Measurements from ENCODE around the gene LPAR6.

Gene LPAR6

DNA sequence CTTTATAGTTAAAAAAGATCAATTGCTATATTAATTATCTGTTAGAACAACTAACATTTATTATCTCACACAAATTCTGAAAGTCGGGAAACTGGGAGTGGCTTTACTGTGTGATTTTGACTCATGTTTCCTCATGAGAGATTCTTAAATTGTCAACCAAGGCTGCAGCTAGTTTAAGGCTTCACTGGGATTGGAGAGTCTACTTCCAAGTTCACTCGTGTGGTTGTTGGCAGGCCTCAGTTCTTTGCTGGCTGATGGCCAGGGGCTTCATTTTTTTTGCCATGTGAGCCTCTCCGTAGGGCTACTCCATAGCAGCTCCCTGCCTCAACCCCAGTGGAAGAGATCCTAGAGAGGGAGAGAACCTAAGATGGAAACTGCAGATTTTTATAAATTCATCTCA, 24.5 kb upstream of the LPAR6 start:
- Histone ChIP-seq H3K27ac (ENCODE audit: poor library complexity, severe bottlenecking) (peak overlapping the region; percentile 40), H3K4me1 (ENCODE audit: insufficient read depth, poor library complexity, severe bottlenecking) (peaks cover 18% of the 10 kb centered on the region), H3K9me3 (ENCODE audit: severe bottlenecking) (no peaks in the 10 kb centered on the region), H3K4me3 (ENCODE audit: severe bottlenecking) (no peak overlapping the region), H3K27me3 (ENCODE audit: insufficient read depth, poor library complexity, severe bottlenecking) (no peaks in the 10 kb centered on the region), H3K36me3 (ENCODE audit: low read depth) (no peaks in the 10 kb centered on the region; the same call in 1 of the 2 replicates)
- no peak for DNase-seq (ENCODE audit: low spot score)
- ATAC-seq (ENCODE audit: low read depth) = 0 out of 3 replicates have a peak, but pooled peaks have one; percentile 27
- TF ChIP-seq, protein P1, sequence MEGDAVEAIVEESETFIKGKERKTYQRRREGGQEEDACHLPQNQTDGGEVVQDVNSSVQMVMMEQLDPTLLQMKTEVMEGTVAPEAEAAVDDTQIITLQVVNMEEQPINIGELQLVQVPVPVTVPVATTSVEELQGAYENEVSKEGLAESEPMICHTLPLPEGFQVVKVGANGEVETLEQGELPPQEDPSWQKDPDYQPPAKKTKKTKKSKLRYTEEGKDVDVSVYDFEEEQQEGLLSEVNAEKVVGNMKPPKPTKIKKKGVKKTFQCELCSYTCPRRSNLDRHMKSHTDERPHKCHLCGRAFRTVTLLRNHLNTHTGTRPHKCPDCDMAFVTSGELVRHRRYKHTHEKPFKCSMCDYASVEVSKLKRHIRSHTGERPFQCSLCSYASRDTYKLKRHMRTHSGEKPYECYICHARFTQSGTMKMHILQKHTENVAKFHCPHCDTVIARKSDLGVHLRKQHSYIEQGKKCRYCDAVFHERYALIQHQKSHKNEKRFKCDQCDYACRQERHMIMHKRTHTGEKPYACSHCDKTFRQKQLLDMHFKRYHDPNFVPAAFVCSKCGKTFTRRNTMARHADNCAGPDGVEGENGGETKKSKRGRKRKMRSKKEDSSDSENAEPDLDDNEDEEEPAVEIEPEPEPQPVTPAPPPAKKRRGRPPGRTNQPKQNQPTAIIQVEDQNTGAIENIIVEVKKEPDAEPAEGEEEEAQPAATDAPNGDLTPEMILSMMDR (IDR thresholded peaks at IDR 0.05; ENCODE audit: poor library complexity, severe bottlenecking) = no peak

DNA sequence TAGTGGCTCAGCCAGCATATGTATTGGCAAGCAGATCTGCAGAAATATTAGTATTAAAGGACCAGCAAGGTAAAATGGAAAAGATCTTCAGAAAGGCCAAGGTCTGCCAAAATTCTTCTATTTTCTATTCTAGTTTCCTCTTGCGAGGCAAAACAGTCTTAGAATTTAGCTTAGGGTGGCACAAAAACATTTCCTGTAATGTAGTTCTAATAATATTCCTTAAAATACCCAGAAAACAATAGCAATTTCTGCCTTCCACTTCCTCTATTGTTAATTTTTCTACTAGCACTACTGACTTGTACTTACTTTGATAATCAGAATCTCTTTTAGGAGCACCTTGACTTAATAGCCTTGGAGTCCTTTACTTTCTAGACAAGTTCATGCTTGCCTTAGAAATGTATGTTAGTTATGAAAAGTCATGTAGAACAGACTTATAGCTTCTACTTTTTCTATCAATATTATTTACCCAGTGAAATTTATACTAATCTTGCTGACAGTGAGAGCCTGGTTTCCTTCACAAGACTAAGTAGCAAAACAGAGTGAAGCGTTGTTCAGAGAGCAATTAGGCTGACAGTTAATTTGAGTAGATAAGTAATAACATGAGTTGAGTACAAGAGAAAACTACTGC, 23.9 kb upstream of the LPAR6 start:
- TF ChIP-seq, protein P1 (IDR thresholded peaks at IDR 0.05; ENCODE audit: poor library complexity, severe bottlenecking) = no peak
- H3K27ac ChIP-seq (ENCODE audit: poor library complexity, severe bottlenecking) = peak overlapping the region; percentile 40
- no peaks in the 10 kb centered on the region; the same call in 1 of the 2 replicates for H3K36me3 ChIP-seq (ENCODE audit: low read depth)
- no peak for DNase-seq (ENCODE audit: low spot score)
- no peaks in the 10 kb centered on the region for H3K9me3 ChIP-seq (ENCODE audit: severe bottlenecking)
- ATAC-seq (ENCODE audit: low read depth) = peak; percentile 58
- H3K4me1 ChIP-seq (ENCODE audit: insufficient read depth, poor library complexity, severe bottlenecking) = peaks cover 23% of the 10 kb centered on the region
- H3K4me3 ChIP-seq (ENCODE audit: severe bottlenecking) = no peak overlapping the region
- no peaks in the 10 kb centered on the region for H3K27me3 ChIP-seq (ENCODE audit: insufficient read depth, poor library complexity, severe bottlenecking)

GRCh38 chr13:48434200-48434599, 21.3 kb upstream of the LPAR6 start:
- no peaks in the 10 kb centered on the region; the same call in 1 of the 2 replicates for H3K36me3 ChIP-seq (ENCODE audit: low read depth)
- DNase-seq (ENCODE audit: low spot score) (no peak), ATAC-seq (ENCODE audit: low read depth) (no peak)
- TF ChIP-seq, protein P1 (IDR thresholded peaks at IDR 0.05; ENCODE audit: poor library complexity, severe bottlenecking) = no peak
- H3K27me3 ChIP-seq (ENCODE audit: insufficient read depth, poor library complexity, severe bottlenecking) = no peaks in the 10 kb centered on the region
- no peaks in the 10 kb centered on the region for H3K9me3 ChIP-seq (ENCODE audit: severe bottlenecking)
- no peak overlapping the region for H3K27ac ChIP-seq (ENCODE audit: poor library complexity, severe bottlenecking)
- H3K4me3 ChIP-seq (ENCODE audit: severe bottlenecking) = no peak overlapping the region
- peaks cover 23% of the 10 kb centered on the region for H3K4me1 ChIP-seq (ENCODE audit: insufficient read depth, poor library complexity, severe bottlenecking)

DNA sequence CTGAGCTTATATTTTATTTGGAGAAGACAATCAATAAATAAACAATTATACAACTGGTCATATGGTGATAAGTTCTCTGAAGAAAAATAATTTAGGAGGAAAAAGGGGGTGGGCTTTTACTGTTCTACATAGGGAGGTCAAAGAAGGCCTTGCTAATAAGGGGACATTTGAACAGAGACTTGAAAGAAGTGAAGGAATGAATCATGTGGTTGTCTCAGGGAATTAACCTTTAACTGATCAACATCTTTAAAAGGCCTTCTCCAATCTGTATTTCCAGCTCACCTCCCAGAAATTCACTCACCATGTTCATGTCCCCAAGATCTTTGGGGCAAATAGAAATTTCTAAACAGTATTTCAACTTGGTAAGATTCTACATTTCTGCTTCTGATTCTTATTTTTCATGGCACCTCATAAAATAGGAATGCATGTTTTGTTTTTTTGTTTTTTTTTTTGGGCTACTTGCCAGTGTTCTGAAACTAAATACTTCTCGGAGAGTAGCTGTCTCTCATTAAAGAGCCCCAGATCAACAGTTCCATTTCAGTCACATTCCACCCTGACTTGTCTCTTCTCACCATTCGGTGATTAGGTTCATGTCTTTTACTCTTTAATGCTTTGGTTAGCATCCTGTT, 19.2 kb upstream of the LPAR6 start:
- no peak overlapping the region for H3K4me3 ChIP-seq (ENCODE audit: severe bottlenecking)
- DNase-seq (ENCODE audit: low spot score) = no peak
- no peaks in the 10 kb centered on the region for H3K9me3 ChIP-seq (ENCODE audit: severe bottlenecking)
- TF ChIP-seq, protein P1 (IDR thresholded peaks at IDR 0.05; ENCODE audit: poor library complexity, severe bottlenecking) = no peak
- ATAC-seq (ENCODE audit: low read depth) = no peak
- H3K4me1 ChIP-seq (ENCODE audit: insufficient read depth, poor library complexity, severe bottlenecking) = peaks cover 22% of the 10 kb centered on the region
- H3K27me3 ChIP-seq (ENCODE audit: insufficient read depth, poor library complexity, severe bottlenecking) = no peaks in the 10 kb centered on the region
- H3K36me3 ChIP-seq (ENCODE audit: low read depth) = no peaks in the 10 kb centered on the region; the same call in 1 of the 2 replicates
- H3K27ac ChIP-seq (ENCODE audit: poor library complexity, severe bottlenecking) = peak overlapping the region; percentile 26

DNA sequence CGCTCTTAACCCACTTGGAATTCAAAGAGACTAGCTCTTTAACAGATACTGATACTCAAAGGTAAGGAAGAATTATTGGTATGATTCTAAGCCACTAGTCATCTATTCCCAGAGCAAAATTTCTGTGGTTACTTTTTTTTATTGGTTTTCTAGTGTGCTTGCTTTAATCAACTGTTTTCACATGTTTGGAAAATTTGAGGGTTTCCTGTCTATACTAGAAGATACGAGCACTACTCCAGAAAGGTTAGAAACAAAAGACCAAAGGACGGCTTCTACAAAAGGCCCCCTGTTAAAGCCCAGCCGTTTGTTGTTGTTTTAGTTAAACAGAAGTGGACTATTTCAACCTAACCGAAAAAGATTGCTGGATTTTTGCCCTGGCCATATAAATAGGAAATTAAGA, 18.5 kb upstream of the LPAR6 start:
- ATAC-seq (ENCODE audit: low read depth) (no peak), DNase-seq (ENCODE audit: low spot score) (no peak)
- TF ChIP-seq, protein P1 (IDR thresholded peaks at IDR 0.05; ENCODE audit: poor library complexity, severe bottlenecking) = no peak
- no peaks in the 10 kb centered on the region for H3K27me3 ChIP-seq (ENCODE audit: insufficient read depth, poor library complexity, severe bottlenecking)
- H3K9me3 ChIP-seq (ENCODE audit: severe bottlenecking) = no peaks in the 10 kb centered on the region
- no peak overlapping the region for H3K27ac ChIP-seq (ENCODE audit: poor library complexity, severe bottlenecking)
- no peaks in the 10 kb centered on the region; the same call in 1 of the 2 replicates for H3K36me3 ChIP-seq (ENCODE audit: low read depth)
- H3K4me1 ChIP-seq (ENCODE audit: insufficient read depth, poor library complexity, severe bottlenecking) = peaks cover 15% of the 10 kb centered on the region
- no peak overlapping the region for H3K4me3 ChIP-seq (ENCODE audit: severe bottlenecking)

Measured in RWPE2 (cell line).